ENCODE data around the gene NPAS3.

The NPAS3 gene

GRCh38 chr14:33347796-33348195, 409.1 kb downstream of the NPAS3 start:
- DNase-seq, result no peak

- no peak for DNase-seq
These were observed 409.8 kb downstream of the NPAS3 start for GRCh38 chr14:33348510-33348909.

GRCh38 chr14:33349871-33350270, 411.2 kb downstream of the NPAS3 start:
- no peak for DNase-seq

- no peak for DNase-seq
These were observed 411.8 kb downstream of the NPAS3 start for GRCh38 chr14:33350366-33350990.

- no peak for DNase-seq
These were observed 414.1 kb downstream of the NPAS3 start for GRCh38 chr14:33352821-33353220.

GRCh38 chr14:33356181-33356580, 417.5 kb downstream of the NPAS3 start:
- no peak for DNase-seq

GRCh38 chr14:33357225-33358010, 418.7 kb downstream of the NPAS3 start:
- DNase-seq, result no peak

- DNase-seq, result no peak
These were observed 420.7 kb downstream of the NPAS3 start for GRCh38 chr14:33359288-33359881.

GRCh38 chr14:33362934-33363333, 424.3 kb downstream of the NPAS3 start:
- no peak for DNase-seq

- DNase-seq, result no peak
These were observed 425.0 kb downstream of the NPAS3 start for GRCh38 chr14:33363682-33364081.

- DNase-seq, result no peak
These were observed 425.8 kb downstream of the NPAS3 start for GRCh38 chr14:33364466-33364865.

- DNase-seq, result no peak
These were observed 430.4 kb downstream of the NPAS3 start for GRCh38 chr14:33369041-33369440.

- DNase-seq, result no peak
These were observed 431.3 kb downstream of the NPAS3 start for GRCh38 chr14:33369972-33370371.

- DNase-seq, result no peak
These were observed 431.7 kb downstream of the NPAS3 start for GRCh38 chr14:33370426-33370825.

- no peak for DNase-seq
These were observed 436.5 kb downstream of the NPAS3 start for GRCh38 chr14:33375196-33375595.

- DNase-seq, result no peak
These were observed 437.1 kb downstream of the NPAS3 start for GRCh38 chr14:33375786-33376185.

GRCh38 chr14:33376510-33376909, 437.8 kb downstream of the NPAS3 start:
- no peak for DNase-seq

- DNase-seq, result no peak
These were observed 439.1 kb downstream of the NPAS3 start for GRCh38 chr14:33377596-33378390.

- no peak for DNase-seq
These were observed 443.0 kb downstream of the NPAS3 start for GRCh38 chr14:33381717-33382116.

GRCh38 chr14:33386140-33386539, 447.5 kb downstream of the NPAS3 start:
- DNase-seq, result no peak

- no peak for DNase-seq
These were observed 448.1 kb downstream of the NPAS3 start for GRCh38 chr14:33386781-33387180.

- DNase-seq, result no peak
These were observed 451.7 kb downstream of the NPAS3 start for GRCh38 chr14:33390335-33390734.

GRCh38 chr14:33393231-33393894, 454.7 kb downstream of the NPAS3 start:
- DNase-seq, result no peak

All from activated CD8-positive, alpha-beta memory T cell treated with anti-CD3 and anti-CD28 coated beads for 24 hours (primary cell).